SK-N-SH (cell line): ENCODE measurements around the gene MIEN1. TPM values are rescaled to one million over a fixed set of nuclear protein-coding genes. Genes with fewer than 3 reads are reported as not detected.

Experiments
- CTCF ChIA-PET: fragments of 300-600, 350-600 bp; formaldehyde crosslinking; extraction: SDS; loops from one replicate; lab custom pipeline; 2021; lab: Yijun Ruan, JAX
- POLR2A ChIA-PET: fragments of 350-600 bp; sonication (Branson Sonifier 250); formaldehyde crosslinking; extraction: SDS; loops from one replicate; lab custom pipeline; 2020; ENCODE audit warnings: antibody characterized with exemption, inconsistent platforms; lab: Yijun Ruan, JAX
- DNase-seq: peaks from one replicate; pipeline ENCODE4 v3.0.0; 2012
- H2AFZ ChIP-seq: fragments of 200-600 bp; sonication (generic); 2 replicates; pipeline ENCODE4 v1.8.1; 2016; ENCODE audit warnings: antibody characterized with exemption, mild to moderate bottlenecking, low read depth
- H3F3A ChIP-seq: fragments of 200-600 bp; sonication (generic); replicated peaks from 2 replicates; pipeline ENCODE3; 2016; ENCODE audit warnings: antibody characterized with exemption, mild to moderate bottlenecking; ENCODE audit not compliant: insufficient read depth
- H3K27ac ChIP-seq, 2 experiments: fragments of 200-500 bp in 1 of 2; fragments of 200-600 bp in 1 of 2; sonication (Bioruptor generic) in 1 of 2; sonication (generic), shearing (Covaris generic) in 1 of 2; 2 replicates each; pipeline versions ENCODE4 v1.5.1 to v1.6.1; 2014 to 2016; ENCODE audit warnings: low read depth in 2 of 2, inconsistent platforms in 1 of 2, low read length in 1 of 2, mild to moderate bottlenecking in 1 of 2, mixed read lengths in 1 of 2
- H3K27me3 ChIP-seq: fragments of 200-600 bp; sonication (generic), shearing (Covaris generic); 2 replicates; pipeline ENCODE4 v1.6.1; 2016; ENCODE audit warnings: mixed run types; ENCODE audit not compliant: insufficient read depth
- H3K36me3 ChIP-seq, 2 experiments: fragments of 200-500 bp in 1 of 2; fragments of 200-600 bp in 1 of 2; sonication (Bioruptor generic) in 1 of 2; sonication (generic) in 1 of 2; replicated peaks in 1 of 2; 2 replicates each; pipeline versions ENCODE3 to v1.5.1; 2014 to 2016; ENCODE audit warnings: low read length in 1 of 2, mild to moderate bottlenecking in 1 of 2; ENCODE audit not compliant: insufficient read depth in 2 of 2, control insufficient read depth in 1 of 2
- H3K4me1 ChIP-seq, 2 experiments: fragments of 200-500 bp in 1 of 2; fragments of 200-600 bp in 1 of 2; sonication (Bioruptor generic) in 1 of 2; sonication (generic), shearing (Covaris generic) in 1 of 2; 2 replicates each; pipeline versions ENCODE4 v1.5.1 to v1.6.1; 2014 to 2016; ENCODE audit warnings: low read depth in 1 of 2, low read length in 1 of 2, mixed run types in 1 of 2; ENCODE audit not compliant: insufficient read depth in 2 of 2, control insufficient read depth in 1 of 2
- H3K4me2 ChIP-seq: fragments of 200-600 bp; sonication (generic), shearing (Covaris generic); 2 replicates; pipeline ENCODE4 v1.6.1; 2017; ENCODE audit warnings: mixed run types
- H3K4me3 ChIP-seq, 2 experiments: fragments of 200-500 bp in 1 of 2; fragments of 200-600 bp in 1 of 2; sonication (Bioruptor generic) in 1 of 2; sonication (generic), shearing (Covaris generic) in 1 of 2; 2 replicates each; pipeline versions ENCODE4 v1.5.1 to v1.8.1; 2014 to 2016; ENCODE audit warnings: low read depth in 2 of 2, inconsistent platforms in 1 of 2, low read length in 1 of 2, mild to moderate bottlenecking in 1 of 2, mixed read lengths in 1 of 2, moderate library complexity in 1 of 2
- H3K79me2 ChIP-seq: fragments of 200-600 bp; sonication (generic); 2 replicates; pipeline ENCODE4 v1.8.1; 2017; ENCODE audit warnings: mild to moderate bottlenecking; ENCODE audit not compliant: insufficient read depth
- H3K9ac ChIP-seq: fragments of 200-600 bp; sonication (generic); 2 replicates; pipeline ENCODE4 v1.6.1; 2017; ENCODE audit warnings: mixed run types
- H3K9me2 ChIP-seq: fragments of 200-600 bp; sonication (generic); 2 replicates; pipeline ENCODE4 v1.6.1; 2017; ENCODE audit warnings: mixed run types
- H3K9me3 ChIP-seq: fragments of 200-600 bp; sonication (generic); 2 replicates; pipeline ENCODE4 v1.6.1; 2017; ENCODE audit warnings: mixed run types, mild to moderate bottlenecking, moderate library complexity
- H4K20me1 ChIP-seq: fragments of 200-600 bp; sonication (generic); 2 replicates; pipeline ENCODE4 v1.6.1; 2017; ENCODE audit warnings: mild to moderate bottlenecking, mixed run types; ENCODE audit not compliant: insufficient read depth
- EP300 ChIP-seq, 2 experiments: IDR thresholded peaks; 2 replicates each; pipeline versions ENCODE4 v1.4.0 to v1.6.1; 2012; ENCODE audit warnings: borderline replicate concordance in 1 of 2, low read depth in 1 of 2, low read length in 1 of 2
- FOXJ3 ChIP-seq: sonication (generic); formaldehyde crosslinking; IDR thresholded peaks from 2 replicates; pipeline ENCODE4 v1.5.1; 2020; ENCODE audit warnings: mild to moderate bottlenecking, missing genetic modification reagents
- GATA2 ChIP-seq: sonication (generic); formaldehyde crosslinking; IDR thresholded peaks from 2 replicates; pipeline ENCODE4 v1.5.0; 2020; ENCODE audit warnings: mild to moderate bottlenecking, missing genetic modification reagents
- MAX ChIP-seq: IDR thresholded peaks from 2 replicates; pipeline ENCODE4 v1.4.0; 2012; ENCODE audit warnings: low read depth
- NFIC ChIP-seq: IDR thresholded peaks from 2 replicates; pipeline ENCODE4 v1.4.0; 2012; ENCODE audit warnings: borderline replicate concordance
- NRF1 ChIP-seq: IDR thresholded peaks from 2 replicates; pipeline ENCODE4 v1.6.1; 2012; ENCODE audit warnings: low read depth, mild to moderate bottlenecking, low read length
- PBX3 ChIP-seq: IDR thresholded peaks from 2 replicates; pipeline ENCODE4; 2012
- POLR2AphosphoS5 ChIP-seq: IDR thresholded peaks from 2 replicates; pipeline ENCODE4 v1.6.1; 2012; ENCODE audit warnings: low read depth, low read length
- RCOR1 ChIP-seq: fragments of 150-350 bp; IDR thresholded peaks from 2 replicates; pipeline ENCODE4 v1.6.1; 2017; ENCODE audit warnings: antibody characterized with exemption, low read length
- SMC3 ChIP-seq: IDR thresholded peaks from 2 replicates; pipeline ENCODE4 v1.6.1; 2012; ENCODE audit warnings: low read depth, low read length, improper control_type of control experiment
- TEAD4 ChIP-seq: IDR thresholded peaks from 2 replicates; pipeline ENCODE4 v1.4.0; 2012; ENCODE audit warnings: mild to moderate bottlenecking, borderline replicate concordance; ENCODE audit not compliant: insufficient read depth
- USF1 ChIP-seq: IDR thresholded peaks from 2 replicates; pipeline ENCODE4 v1.4.0; 2012; ENCODE audit warnings: low read depth, borderline replicate concordance
- WGBS: methylation state at CpG from one replicate; pipeline ENCODE4 v1.1.6; 2017; ENCODE audit warnings: low lambda C conversion rate; 5-methylcytosine and 5-hydroxymethylcytosine counted together
- polyA plus RNA-seq, 3 experiments: library from polyadenylated mRNA; depleted of rRNA; stranded (reverse); fragments of >200 nt; gene quantifications; 2 replicates each; pipeline ENCODE4 v1.2.3, GENCODE V29; 2012

Gene MIEN1
- polyA plus RNA-seq, 1 of the 3 experiments (the other 2 are of a cell fraction): 100 TPM

- H4K20me1 ChIP-seq: no peaks in the 10 kb centered on the region
- DNase-seq: no peak
- no peak overlapping the region for H2AFZ ChIP-seq
- no peak overlapping the region for H3K4me3 ChIP-seq
- no peaks in the 10 kb centered on the region for H3K9me2 ChIP-seq
- no peaks in the 10 kb centered on the region for H3K27me3 ChIP-seq
- no peak overlapping the region for H3K9ac ChIP-seq
- no peaks in the 10 kb centered on the region for H3K36me3 ChIP-seq
- no peaks in the 10 kb centered on the region for H3K4me1 ChIP-seq
- no peak overlapping the region for H3K27ac ChIP-seq
- 70% methylated on average over 10 of the region's 10 CpGs for WGBS
- H3K79me2 ChIP-seq: no peaks in the 10 kb centered on the region
- TF ChIP-seq TEAD4 (no peak), PBX3 (peak; percentile 44)
- ChIA-PET CTCF (interaction anchor here (1.1 to 1.3 kb wide), 2 partner anchors 13 to 115 kb away, joined by 4 read pairs; no protein-coding TSS in a partner anchor), POLR2A (no interaction called here)
- no peaks in the 10 kb centered on the region for H3K9me3 ChIP-seq
- no peak overlapping the region for H3K4me2 ChIP-seq
- H3F3A ChIP-seq: no peaks in the 10 kb centered on the region
Measured at GRCh38 chr17:39736319-39737165, 6.2 kb upstream of the MIEN1 start.

- Histone ChIP-seq H3F3A (no peaks in the 10 kb centered on the region), H3K9me2 (no peaks in the 10 kb centered on the region), H3K9me3 (no peaks in the 10 kb centered on the region), H3K36me3 (no peaks in the 10 kb centered on the region), H3K27me3 (no peaks in the 10 kb centered on the region), H3K27ac (no peak overlapping the region), H4K20me1 (no peaks in the 10 kb centered on the region), H3K79me2 (no peaks in the 10 kb centered on the region), H3K9ac (no peak overlapping the region), H3K4me3 (no peak overlapping the region), H2AFZ (no peak overlapping the region), H3K4me2 (no peak overlapping the region), H3K4me1 (no peaks in the 10 kb centered on the region)
- ChIA-PET CTCF (no interaction called here), POLR2A (no interaction called here)
- WGBS: 47% methylated on average over 2 of the region's 2 CpGs
- TF ChIP-seq SMC3: no peak
- no peak for TF ChIP-seq MAX
- no peak for TF ChIP-seq EP300 (IDR thresholded peaks at IDR 0.05; ENCODE audit: borderline replicate concordance in 1 of 2, low read depth in 1 of 2, low read length in 1 of 2)
- no peak for TF ChIP-seq NRF1
- TF ChIP-seq FOXJ3 (CRISPR knock-in tag): no peak
- no peak for TF ChIP-seq USF1
- no peak for TF ChIP-seq RCOR1
- TF ChIP-seq NFIC: no peak
- TF ChIP-seq POLR2AphosphoS5: no peak
- TF ChIP-seq GATA2 (CRISPR knock-in tag): no peak
- DNase-seq: no peak
Measured at GRCh38 chr17:39735882-39736281, 5.5 kb upstream of the MIEN1 start.
